HepG2 (cell line): Measurements from ENCODE around the gene DZANK1. TPM values are rescaled to one million over a fixed set of nuclear protein-coding genes. Genes with fewer than 3 reads are reported as not detected.
A peak's percentile ranks its signal among the peaks of the same experiment; 100 is the strongest.

Source experiments
- CCDC6 ChIP-seq: sonication (generic); formaldehyde crosslinking; IDR thresholded peaks from 2 replicates; pipeline ENCODE4 v1.8.1; 2022; ENCODE audit warnings: mild to moderate bottlenecking, missing genetic modification reagents, moderate library complexity
- CEBPG ChIP-seq: IDR thresholded peaks from 2 replicates; pipeline ENCODE4 v1.6.1; 2016
- KAT8 ChIP-seq: IDR thresholded peaks from 2 replicates; pipeline ENCODE4 v1.6.1; 2016; ENCODE audit warnings: missing genetic modification reagents, missing compliant biosample characterization
- MATR3 ChIP-seq: sonication (generic); formaldehyde crosslinking; IDR thresholded peaks from 2 replicates; pipeline ENCODE4 v1.4.0; 2020; ENCODE audit warnings: missing genetic modification reagents
- MEF2D ChIP-seq: sonication (generic); formaldehyde crosslinking; IDR thresholded peaks from 2 replicates; pipeline ENCODE4 v1.5.1; 2020; ENCODE audit warnings: mild to moderate bottlenecking, missing genetic modification reagents
- MZF1 ChIP-seq: sonication (generic); formaldehyde crosslinking; IDR thresholded peaks from 2 replicates; pipeline ENCODE4 v1.8.1; 2023; ENCODE audit warnings: mild to moderate bottlenecking, missing genetic modification reagents, borderline replicate concordance
- PITX1 ChIP-seq: sonication (generic); formaldehyde crosslinking; IDR thresholded peaks from 2 replicates; pipeline ENCODE4 v1.5.1; 2020; ENCODE audit warnings: mild to moderate bottlenecking, missing genetic modification reagents
- ZNF101 ChIP-seq: sonication (generic); formaldehyde crosslinking; IDR thresholded peaks from 2 replicates; pipeline ENCODE4 v1.4.0; 2020; ENCODE audit warnings: mild to moderate bottlenecking, low read depth, missing genetic modification reagents, borderline replicate concordance
- ZNF121 ChIP-seq: sonication (generic); formaldehyde crosslinking; IDR thresholded peaks from 2 replicates; pipeline ENCODE4 v1.5.0; 2020; ENCODE audit warnings: mild to moderate bottlenecking, missing genetic modification reagents
- ZNF251 ChIP-seq: sonication (generic); formaldehyde crosslinking; IDR thresholded peaks from 2 replicates; pipeline ENCODE4 v1.9.0; 2021; ENCODE audit warnings: mild to moderate bottlenecking, missing genetic modification reagents
- ZNF3 ChIP-seq: IDR thresholded peaks from 2 replicates; pipeline ENCODE4 v1.7.0; 2017; ENCODE audit warnings: inconsistent platforms
- ZNF30 ChIP-seq: sonication (generic); formaldehyde crosslinking; IDR thresholded peaks from 2 replicates; pipeline ENCODE4 v1.5.0; 2020; ENCODE audit warnings: mild to moderate bottlenecking, missing genetic modification reagents
- ZNF605 ChIP-seq: sonication (generic); formaldehyde crosslinking; IDR thresholded peaks from 2 replicates; pipeline ENCODE4 v1.8.0; 2022; ENCODE audit warnings: mild to moderate bottlenecking, missing genetic modification reagents
- ZNF644 ChIP-seq: IDR thresholded peaks from 2 replicates; pipeline ENCODE4 v1.6.1; 2016; ENCODE audit warnings: low read depth
- ZNF749 ChIP-seq: sonication (generic); formaldehyde crosslinking; IDR thresholded peaks from 2 replicates; pipeline ENCODE4 v1.8.0; 2022; ENCODE audit warnings: mild to moderate bottlenecking, missing genetic modification reagents, moderate library complexity, borderline replicate concordance
- polyA plus RNA-seq, 8 experiments: library from polyadenylated mRNA; depleted of rRNA in 3 of 8; stranded (reverse) in 7 of 8; unstranded in 1 of 8; fragments of >200 nt; fragmentation: Illumina TruSeq in 4 of 8; extraction: Trizol in 4 of 8; gene quantifications; 2 replicates each; pipeline versions ENCODE4 v1.2.1 to v1.2.3, GENCODE V29; 2011 to 2016; ENCODE audit warnings: low read depth in 4 of 8, missing spikeins in 1 of 8, mixed read lengths in 1 of 8; ENCODE audit not compliant: insufficient read depth in 1 of 8
- total RNA-seq, 5 experiments: library from RNA; depleted of rRNA; stranded (reverse); fragments of >200 nt; fragmentation: Illumina TruSeq; extraction: Trizol; gene quantifications; 2 replicates each; pipeline ENCODE4 v1.2.3, GENCODE V29; 2016; ENCODE audit warnings: low read depth in 1 of 5
- TF ChIP-seq, protein P1 (sequence below): IDR thresholded peaks from 2 replicates; pipeline ENCODE4 v1.6.1; 2016; ENCODE audit warnings: missing genetic modification reagents, missing compliant biosample characterization
- TF ChIP-seq, protein P2 (sequence below): sonication (generic); formaldehyde crosslinking; IDR thresholded peaks from 2 replicates; pipeline ENCODE4 v1.4.0; 2020; ENCODE audit warnings: missing genetic modification reagents, borderline replicate concordance
- TF ChIP-seq, protein P3 (sequence below), 2 experiments: fragments of 450-650 bp in 1 of 2; sonication (generic) in 1 of 2; formaldehyde crosslinking in 1 of 2; IDR thresholded peaks; 2 replicates each; pipeline versions ENCODE4 v1.6.1 to v1.8.0; 2016 to 2022; ENCODE audit warnings: antibody characterized with exemption in 1 of 2, mild to moderate bottlenecking in 1 of 2, missing genetic modification reagents in 1 of 2
- TF ChIP-seq, protein P4 (sequence below): sonication (generic); formaldehyde crosslinking; IDR thresholded peaks from 2 replicates; pipeline ENCODE4 v1.8.0; 2022; ENCODE audit warnings: mild to moderate bottlenecking, missing genetic modification reagents, moderate library complexity

The DZANK1 gene
- total and polyA plus RNA-seq, 2 of the 13 experiments (the other 11 are each of a cell fraction or from before 2014, with no cell fraction given), result 1.6 to 3.2 TPM

DNA sequence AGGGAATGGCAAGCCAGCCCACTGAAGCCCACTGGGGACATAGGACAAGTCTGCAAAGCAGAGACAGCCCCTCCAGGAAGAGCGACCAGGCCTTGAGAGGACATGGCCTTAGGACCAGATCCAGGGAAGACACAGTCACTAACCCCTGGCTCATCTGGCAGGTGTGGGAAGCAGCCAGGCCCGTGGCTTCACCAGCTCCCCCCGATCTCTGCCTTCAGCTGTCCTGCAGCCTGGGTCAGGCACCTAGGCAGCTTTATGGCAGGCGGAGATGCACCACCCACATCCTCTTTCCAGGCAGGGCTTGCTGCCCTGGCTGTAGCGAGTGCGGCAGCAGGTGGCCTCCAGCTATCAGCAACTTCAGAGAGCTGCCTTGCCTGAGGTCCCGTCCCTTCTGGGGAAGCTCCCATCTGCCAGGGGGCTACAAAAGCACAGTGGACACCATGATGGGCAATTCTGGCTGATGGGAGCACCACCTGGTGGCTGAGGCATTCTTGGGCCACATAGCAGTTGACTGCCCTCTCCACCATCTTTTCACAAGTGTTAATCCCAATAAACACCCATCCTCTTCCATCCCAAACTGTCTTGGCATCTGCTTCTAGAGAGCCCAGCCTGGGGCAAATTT is 85.8 kb downstream of the DZANK1 start (continued):
- TF ChIP-seq KAT8 (CRISPR knock-in tag), result no peak
- TF ChIP-seq MZF1 (CRISPR knock-in tag), result no peak
- no peak for TF ChIP-seq ZNF3 (CRISPR knock-in tag)
- TF ChIP-seq, protein P1, sequence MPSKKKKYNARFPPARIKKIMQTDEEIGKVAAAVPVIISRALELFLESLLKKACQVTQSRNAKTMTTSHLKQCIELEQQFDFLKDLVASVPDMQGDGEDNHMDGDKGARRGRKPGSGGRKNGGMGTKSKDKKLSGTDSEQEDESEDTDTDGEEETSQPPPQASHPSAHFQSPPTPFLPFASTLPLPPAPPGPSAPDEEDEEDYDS (CRISPR knock-in tag), result no peak
- peak; percentile 42; the same call in 1 of the 2 replicates for TF ChIP-seq PITX1 (CRISPR knock-in tag)
- no peak for TF ChIP-seq ZNF101 (CRISPR knock-in tag)
- no peak for TF ChIP-seq ZNF251 (CRISPR knock-in tag)
- TF ChIP-seq ZNF605 (CRISPR knock-in tag), result no peak
- 0 out of 2 replicates have a peak, but pooled peaks have one; percentile 65 for TF ChIP-seq ZNF749 (CRISPR knock-in tag)
- TF ChIP-seq, protein P2, sequence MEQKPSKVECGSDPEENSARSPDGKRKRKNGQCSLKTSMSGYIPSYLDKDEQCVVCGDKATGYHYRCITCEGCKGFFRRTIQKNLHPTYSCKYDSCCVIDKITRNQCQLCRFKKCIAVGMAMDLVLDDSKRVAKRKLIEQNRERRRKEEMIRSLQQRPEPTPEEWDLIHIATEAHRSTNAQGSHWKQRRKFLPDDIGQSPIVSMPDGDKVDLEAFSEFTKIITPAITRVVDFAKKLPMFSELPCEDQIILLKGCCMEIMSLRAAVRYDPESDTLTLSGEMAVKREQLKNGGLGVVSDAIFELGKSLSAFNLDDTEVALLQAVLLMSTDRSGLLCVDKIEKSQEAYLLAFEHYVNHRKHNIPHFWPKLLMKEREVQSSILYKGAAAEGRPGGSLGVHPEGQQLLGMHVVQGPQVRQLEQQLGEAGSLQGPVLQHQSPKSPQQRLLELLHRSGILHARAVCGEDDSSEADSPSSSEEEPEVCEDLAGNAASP (CRISPR knock-in tag), result no peak
- no peak for TF ChIP-seq CCDC6 (CRISPR knock-in tag)
- no peak for TF ChIP-seq ZNF30 (CRISPR knock-in tag)
- no peak for TF ChIP-seq CEBPG (CRISPR knock-in tag)
- 0 out of 2 replicates have a peak, but pooled peaks have one; percentile 20 for TF ChIP-seq ZNF644
- TF ChIP-seq ZNF121, result no peak
- no peak for TF ChIP-seq MATR3 (CRISPR knock-in tag)
- TF ChIP-seq, protein P3, sequence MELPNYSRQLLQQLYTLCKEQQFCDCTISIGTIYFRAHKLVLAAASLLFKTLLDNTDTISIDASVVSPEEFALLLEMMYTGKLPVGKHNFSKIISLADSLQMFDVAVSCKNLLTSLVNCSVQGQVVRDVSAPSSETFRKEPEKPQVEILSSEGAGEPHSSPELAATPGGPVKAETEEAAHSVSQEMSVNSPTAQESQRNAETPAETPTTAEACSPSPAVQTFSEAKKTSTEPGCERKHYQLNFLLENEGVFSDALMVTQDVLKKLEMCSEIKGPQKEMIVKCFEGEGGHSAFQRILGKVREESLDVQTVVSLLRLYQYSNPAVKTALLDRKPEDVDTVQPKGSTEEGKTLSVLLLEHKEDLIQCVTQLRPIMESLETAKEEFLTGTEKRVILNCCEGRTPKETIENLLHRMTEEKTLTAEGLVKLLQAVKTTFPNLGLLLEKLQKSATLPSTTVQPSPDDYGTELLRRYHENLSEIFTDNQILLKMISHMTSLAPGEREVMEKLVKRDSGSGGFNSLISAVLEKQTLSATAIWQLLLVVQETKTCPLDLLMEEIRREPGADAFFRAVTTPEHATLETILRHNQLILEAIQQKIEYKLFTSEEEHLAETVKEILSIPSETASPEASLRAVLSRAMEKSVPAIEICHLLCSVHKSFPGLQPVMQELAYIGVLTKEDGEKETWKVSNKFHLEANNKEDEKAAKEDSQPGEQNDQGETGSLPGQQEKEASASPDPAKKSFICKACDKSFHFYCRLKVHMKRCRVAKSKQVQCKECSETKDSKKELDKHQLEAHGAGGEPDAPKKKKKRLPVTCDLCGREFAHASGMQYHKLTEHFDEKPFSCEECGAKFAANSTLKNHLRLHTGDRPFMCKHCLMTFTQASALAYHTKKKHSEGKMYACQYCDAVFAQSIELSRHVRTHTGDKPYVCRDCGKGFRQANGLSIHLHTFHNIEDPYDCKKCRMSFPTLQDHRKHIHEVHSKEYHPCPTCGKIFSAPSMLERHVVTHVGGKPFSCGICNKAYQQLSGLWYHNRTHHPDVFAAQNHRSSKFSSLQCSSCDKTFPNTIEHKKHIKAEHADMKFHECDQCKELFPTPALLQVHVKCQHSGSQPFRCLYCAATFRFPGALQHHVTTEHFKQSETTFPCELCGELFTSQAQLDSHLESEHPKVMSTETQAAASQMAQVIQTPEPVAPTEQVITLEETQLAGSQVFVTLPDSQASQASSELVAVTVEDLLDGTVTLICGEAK (IDR thresholded peaks at IDR 0.05), result no peak
- TF ChIP-seq, protein P3 (CRISPR knock-in tag; IDR thresholded peaks at IDR 0.05), result no peak
- TF ChIP-seq, protein P4, sequence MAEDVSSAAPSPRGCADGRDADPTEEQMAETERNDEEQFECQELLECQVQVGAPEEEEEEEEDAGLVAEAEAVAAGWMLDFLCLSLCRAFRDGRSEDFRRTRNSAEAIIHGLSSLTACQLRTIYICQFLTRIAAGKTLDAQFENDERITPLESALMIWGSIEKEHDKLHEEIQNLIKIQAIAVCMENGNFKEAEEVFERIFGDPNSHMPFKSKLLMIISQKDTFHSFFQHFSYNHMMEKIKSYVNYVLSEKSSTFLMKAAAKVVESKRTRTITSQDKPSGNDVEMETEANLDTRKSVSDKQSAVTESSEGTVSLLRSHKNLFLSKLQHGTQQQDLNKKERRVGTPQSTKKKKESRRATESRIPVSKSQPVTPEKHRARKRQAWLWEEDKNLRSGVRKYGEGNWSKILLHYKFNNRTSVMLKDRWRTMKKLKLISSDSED (CRISPR knock-in tag), result no peak
- TF ChIP-seq MEF2D, result peak; percentile 51; the same call in 1 of the 2 replicates
